LNCAP (cell line): Measurements from ENCODE around the gene PTPN3.

Source experiments
- CTCF ChIP-seq: fragments of 450-650 bp; IDR thresholded peaks from 2 replicates; pipeline ENCODE4 v1.5.1; 2017; ENCODE audit warnings: mild to moderate bottlenecking

Gene PTPN3

GRCh38 chr9:109497226-109498153 is 617 bp downstream of the PTPN3 start:
- no peak for TF ChIP-seq CTCF

GRCh38 chr9:109496841-109497225 is 1.3 kb downstream of the PTPN3 start:
- no peak for TF ChIP-seq CTCF

- TF ChIP-seq CTCF, result no peak
Measured at GRCh38 chr9:109496218-109496617, 1.9 kb downstream of the PTPN3 start.

GRCh38 chr9:109493648-109494047 is 4.5 kb downstream of the PTPN3 start:
- no peak for TF ChIP-seq CTCF

- TF ChIP-seq CTCF, result no peak
Measured at GRCh38 chr9:109491590-109491989, 6.5 kb downstream of the PTPN3 start.

GRCh38 chr9:109488791-109489492 is 9.2 kb downstream of the PTPN3 start:
- TF ChIP-seq CTCF, result no peak

GRCh38 chr9:109488351-109488750 is 9.8 kb downstream of the PTPN3 start:
- TF ChIP-seq CTCF, result no peak
